CD1c-positive myeloid dendritic cell (primary cell): ENCODE results near the gene GJB6.
A peak's percentile ranks its signal among the peaks of the same experiment; 100 is the strongest.

ENCODE experiments used
- DNase-seq: peaks from one replicate; pipeline ENCODE4 v3.0.0-alpha.2; 2016; ENCODE audit errors: extremely low spot score

GJB6 gene

DNA sequence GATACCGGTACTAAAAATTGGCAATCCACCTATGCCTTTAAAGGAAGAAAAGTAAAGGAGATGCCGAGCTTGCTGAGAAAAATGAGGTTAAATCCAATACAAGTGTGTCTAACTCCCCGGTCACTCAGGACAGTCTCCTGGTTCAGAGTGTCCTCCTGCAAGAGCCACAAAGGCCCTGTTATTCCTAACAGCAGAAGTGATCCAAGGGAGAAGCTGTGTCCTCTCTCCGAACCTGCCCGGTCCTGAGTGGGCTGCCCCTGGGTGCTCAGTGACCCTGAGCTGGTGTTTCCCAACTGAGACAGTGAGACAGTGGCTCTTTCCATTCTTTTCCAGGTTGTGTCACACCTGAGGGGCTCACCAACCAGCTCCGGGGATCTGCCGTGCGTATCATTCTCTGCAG is 4.8 kb downstream of the GJB6 start:
- no peak for DNase-seq

DNA sequence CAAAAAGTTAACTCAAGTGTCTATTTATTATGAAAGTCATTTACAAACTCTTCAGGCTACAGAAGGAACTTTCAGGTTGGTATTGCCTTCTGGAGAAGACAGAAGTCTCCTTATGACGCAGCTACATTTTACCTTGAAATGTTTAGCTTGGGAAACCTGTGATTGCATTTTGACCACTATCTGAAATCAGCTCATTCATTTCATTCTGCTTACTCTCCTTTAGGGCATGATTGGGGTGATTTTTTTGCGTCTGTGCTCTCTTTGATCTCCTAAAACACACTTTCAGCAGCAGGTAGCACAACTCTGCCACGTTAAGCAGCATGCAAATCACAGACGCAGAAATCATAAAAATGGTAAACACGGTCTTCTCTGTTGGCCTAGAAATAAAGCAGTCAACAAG is 9.6 kb downstream of the GJB6 start:
- DNase-seq, result peak; percentile 31

DNA sequence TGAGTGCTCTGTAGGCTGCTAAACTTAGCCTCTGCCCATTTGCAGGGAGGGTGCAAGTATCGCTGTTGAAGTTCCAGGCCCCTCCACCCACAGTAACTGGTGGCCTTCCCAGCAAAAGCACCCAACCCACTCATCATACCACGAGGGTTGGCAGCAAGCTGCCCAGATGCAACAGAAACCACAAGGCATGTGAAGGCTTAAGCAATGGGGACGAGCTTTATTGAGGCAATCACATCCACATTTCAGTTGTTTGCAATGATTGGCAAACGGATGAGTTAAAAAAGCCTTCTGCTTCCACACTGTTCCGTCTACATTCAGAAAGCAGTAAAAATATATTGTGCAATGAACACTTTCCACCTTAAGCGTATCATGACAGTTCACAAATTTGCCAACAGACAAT is 10.3 kb downstream of the GJB6 start:
- DNase-seq, result peak; percentile 90

DNA sequence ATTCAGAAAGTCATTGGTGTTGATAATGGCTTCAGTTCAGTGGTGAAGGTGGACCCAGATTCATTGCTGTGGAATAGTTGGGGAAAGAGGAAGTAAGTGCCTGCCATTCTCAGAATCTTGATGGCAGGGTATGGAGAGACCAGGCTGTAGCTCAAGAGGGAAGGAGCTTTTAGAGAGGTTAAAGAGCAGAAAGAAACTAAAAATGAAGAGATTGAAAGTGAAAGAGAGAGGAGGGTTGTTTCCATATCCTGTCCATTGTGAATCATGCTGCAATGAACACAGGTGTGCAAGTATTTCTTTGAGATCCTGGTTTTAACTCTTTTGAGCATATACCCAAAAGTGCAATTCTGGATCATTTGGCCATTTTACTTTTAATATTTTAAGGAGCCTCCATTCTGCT is 12.5 kb downstream of the GJB6 start:
- no peak for DNase-seq

DNA sequence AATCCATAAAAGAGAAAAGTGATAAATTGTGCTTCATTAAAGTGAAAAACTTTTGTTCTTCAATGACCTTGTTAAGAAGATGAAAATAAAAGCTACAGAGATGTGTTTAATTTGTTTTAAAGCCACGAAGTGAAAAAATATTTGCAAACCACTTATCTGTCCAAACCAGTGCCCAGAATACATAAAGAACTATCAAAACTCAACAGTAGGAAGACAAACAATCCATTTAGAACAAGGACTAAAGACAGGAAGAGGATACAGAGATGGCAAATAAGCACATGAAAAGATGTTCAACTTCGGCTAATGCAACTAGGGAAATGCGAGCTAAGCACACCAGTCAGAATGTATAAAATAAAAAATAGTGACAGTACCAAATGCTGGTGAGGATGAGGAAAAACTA is 15.0 kb downstream of the GJB6 start:
- no peak for DNase-seq

DNA sequence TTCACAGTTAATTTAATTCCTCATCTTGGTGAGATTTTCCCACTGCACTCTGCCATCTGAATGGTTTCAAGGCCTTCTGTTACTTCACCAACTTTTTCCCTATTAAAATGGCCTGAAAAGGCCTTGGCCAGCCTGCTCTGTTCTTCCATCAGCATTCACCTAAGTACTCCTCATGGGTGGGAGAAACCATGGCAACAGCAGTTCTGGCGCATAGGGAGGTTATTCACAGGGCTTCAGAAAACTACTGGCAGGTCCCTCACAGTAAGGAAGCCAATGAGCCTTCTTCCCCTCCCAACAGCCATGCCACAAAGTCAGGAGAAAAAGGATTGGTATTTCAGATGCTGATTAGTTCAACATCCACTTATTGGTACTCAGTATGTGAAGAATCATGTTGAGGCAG is 22.2 kb downstream of the GJB6 start:
- DNase-seq, result no peak

GRCh38 chr13:20206698-20207235 is 25.4 kb downstream of the GJB6 start:
- no peak for DNase-seq

GRCh38 chr13:20206065-20206697 is 25.9 kb downstream of the GJB6 start:
- DNase-seq, result no peak

DNA sequence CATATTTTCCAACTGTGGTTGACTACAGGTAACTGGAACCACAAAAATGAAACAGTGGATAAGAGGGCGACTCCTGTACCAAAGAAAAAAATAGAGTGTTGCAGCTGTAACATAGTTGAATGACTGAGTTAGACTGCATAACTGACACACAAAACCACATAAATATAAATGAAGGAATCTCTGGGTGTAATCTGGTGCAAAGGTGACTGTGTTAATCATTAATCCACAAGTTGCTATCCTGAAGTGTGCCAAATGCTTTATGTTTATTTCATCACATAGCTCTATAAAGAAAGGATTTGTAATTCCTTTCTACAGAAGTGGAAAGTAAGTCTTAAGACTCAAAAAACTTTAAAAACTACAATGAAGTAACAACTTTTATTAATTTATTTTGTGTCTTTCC is 33.3 kb downstream of the GJB6 start:
- no peak for DNase-seq

DNA sequence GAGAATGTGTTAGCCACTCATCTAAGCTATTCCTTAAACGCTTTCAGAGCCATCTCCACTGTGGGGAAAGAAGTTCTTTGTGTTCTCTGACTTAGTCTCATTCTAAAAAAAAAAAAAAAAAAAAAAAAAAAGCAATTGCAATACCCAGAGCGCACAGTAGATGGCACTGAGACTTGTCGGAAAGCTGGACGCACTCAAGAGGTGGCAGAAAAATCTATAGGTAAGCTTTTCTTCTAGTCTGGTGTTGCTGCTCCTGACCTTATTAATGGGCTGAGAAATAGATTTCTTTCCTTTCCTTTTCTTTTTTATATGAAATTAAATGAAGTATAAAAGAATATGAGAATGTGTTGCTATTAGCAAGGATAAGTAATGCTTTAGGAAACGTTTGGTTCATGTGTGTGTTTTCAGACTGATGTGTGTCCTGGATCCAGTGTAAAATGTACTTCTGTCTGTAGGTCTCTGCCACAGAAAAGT is 34.7 kb downstream of the GJB6 start:
- DNase-seq, result peak; percentile 59

DNA sequence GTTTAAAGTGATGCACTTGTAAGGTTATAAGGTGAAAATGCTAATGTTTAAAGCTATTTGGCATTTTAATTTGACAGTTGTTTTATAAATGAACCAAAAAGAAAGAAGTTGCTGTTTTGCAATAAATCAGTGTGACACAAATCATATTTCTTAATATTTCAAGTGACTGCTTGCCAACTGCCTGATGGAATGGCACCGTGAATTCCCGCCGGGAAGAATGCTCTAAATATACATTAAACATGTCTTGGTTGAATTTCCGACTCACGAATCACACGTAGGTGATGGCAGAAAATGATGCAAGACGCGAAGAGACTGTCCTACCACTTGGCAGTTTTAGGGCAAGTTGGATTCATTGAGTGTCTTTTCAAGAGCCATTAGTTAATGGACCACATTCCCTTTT is 36.3 kb downstream of the GJB6 start:
- DNase-seq, result no peak

- DNase-seq, result peak; percentile 20
These were observed 38.0 kb downstream of the GJB6 start for GRCh38 chr13:20193907-20194631.

- DNase-seq, result no peak
These were observed 38.8 kb downstream of the GJB6 start for GRCh38 chr13:20193162-20193906.

GRCh38 chr13:20192836-20193161 is 39.3 kb downstream of the GJB6 start, which contains the start of gene GJB2:
Gene GJB2, minus strand, starts transcription at chr13:20192938. Its CDS starts 3,357 bp downstream, at chr13:20189581.
- DNase-seq, result no peak

DNA sequence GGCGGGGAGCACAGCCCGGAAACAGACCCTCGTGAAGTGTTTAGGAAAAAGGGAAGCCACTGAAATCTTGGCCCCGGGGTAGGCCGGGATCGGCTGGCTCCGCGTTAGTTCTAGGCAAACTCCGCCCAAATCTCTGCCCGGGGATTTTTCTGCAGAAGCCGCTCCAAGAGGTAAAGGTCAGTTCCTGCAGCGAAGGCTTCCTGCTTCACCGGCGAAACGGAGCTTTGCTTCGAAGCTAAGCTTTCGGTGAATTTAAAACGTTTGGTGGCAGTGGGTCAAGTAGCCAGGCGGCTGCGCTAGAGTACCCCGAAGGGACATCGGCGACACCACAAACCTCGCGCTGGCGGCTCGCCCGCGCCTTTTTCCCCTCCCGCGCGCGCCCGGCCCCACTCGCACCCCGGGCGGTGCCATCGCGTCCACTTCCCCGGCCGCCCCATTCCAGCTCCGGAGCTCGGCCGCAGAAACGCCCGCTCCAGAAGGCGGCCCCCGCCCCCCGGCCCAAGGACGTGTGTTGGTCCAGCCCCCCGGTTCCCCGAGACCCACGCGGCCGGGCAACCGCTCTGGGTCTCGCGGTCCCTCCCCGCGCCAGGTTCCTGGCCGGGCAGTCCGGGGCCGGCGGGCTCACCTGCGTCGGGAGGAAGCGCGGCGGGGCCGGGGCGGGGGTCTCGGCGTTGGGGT is 39.8 kb downstream of the GJB6 start:
- peak; percentile 57 for DNase-seq

- peak; percentile 67 for DNase-seq
These were observed 40.6 kb downstream of the GJB6 start for GRCh38 chr13:20191311-20192157.

DNA sequence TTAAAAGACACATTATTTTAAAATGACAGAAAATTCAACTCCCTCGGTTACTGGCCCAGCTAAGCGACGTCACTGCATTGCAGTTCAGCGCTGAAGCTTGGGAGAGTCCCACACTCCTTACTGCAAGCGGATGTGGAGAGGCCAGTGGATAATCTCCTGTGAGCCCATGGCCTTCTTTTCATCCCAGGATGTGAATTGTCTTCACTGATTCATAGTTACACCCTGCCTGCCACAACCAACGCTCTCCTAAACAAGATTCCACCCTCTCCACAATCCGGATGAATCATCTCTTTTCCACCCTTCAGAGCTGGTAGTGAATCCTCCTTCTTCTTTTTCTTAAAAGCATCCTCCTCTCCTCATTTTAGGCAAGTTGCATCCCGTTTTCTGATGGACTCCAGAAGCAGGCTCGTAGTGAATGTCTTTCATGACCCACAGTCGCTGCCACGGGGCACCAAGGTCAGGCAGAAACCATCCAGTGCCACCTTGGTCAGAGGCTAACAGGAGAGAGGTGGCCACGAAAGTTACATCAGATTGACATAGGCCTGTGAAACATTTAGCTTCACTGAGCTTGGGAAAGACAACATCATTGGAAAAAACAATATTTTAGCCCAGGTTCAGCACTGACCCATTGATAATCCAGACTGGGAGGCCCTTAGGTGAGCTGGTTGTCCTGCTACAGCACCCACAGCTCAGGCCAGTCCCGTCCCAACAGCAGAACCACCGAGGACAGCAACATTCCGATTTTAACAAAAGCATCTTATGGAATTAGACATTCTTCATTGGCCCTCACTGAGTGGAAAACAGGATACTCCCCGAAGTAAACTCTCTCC is 41.4 kb downstream of the GJB6 start:
- DNase-seq, result no peak

DNA sequence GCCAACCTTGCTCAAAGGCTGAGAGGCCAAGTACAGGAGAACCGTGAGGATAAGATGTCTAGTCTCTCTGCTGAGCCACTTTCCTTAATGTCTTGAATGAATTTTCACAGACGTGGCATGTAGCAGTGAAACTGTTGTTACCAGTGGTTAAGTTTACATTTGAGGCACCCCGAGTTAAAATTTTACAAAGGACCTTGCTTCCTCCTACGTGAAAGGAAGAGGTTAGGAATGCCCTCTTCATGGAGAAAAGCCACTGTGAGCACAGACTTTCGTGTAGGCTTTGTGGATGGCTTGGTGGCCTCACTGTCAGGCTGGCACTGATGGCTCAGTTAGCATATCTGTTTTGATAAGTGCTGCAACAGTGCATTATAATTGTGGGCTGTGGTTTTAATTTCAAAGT is 42.0 kb downstream of the GJB6 start:
- DNase-seq, result no peak

DNA sequence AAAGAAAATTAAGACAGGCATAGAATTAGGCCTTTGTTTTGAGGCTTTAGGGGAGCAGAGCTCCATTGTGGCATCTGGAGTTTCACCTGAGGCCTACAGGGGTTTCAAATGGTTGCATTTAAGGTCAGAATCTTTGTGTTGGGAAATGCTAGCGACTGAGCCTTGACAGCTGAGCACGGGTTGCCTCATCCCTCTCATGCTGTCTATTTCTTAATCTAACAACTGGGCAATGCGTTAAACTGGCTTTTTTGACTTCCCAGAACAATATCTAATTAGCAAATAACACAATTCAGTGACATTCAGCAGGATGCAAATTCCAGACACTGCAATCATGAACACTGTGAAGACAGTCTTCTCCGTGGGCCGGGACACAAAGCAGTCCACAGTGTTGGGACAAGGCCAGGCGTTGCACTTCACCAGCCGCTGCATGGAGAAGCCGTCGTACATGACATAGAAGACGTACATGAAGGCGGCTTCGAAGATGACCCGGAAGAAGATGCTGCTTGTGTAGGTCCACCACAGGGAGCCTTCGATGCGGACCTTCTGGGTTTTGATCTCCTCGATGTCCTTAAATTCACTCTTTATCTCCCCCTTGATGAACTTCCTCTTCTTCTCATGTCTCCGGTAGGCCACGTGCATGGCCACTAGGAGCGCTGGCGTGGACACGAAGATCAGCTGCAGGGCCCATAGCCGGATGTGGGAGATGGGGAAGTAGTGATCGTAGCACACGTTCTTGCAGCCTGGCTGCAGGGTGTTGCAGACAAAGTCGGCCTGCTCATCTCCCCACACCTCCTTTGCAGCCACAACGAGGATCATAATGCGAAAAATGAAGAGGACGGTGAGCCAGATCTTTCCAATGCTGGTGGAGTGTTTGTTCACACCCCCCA is 43.2 kb downstream of the GJB6 start:
- DNase-seq, result peak; percentile 77
